NCI-H128 (cell line): ENCODE measurements around the gene ANKRD6.
A peak's percentile ranks its signal among the peaks of the same experiment; 100 is the strongest.
"Not testable (repeated sequence)": the region's sequence is repeated elsewhere in the genome, so short reads cannot be mapped to it uniquely, and the experiment has no call there.

Experiments used
- DNase-seq: peaks from one replicate; lab custom pipeline; 2025; ENCODE audit not compliant: unreplicated experiment; lab: John Stamatoyannopoulos, UW

Gene ANKRD6

DNA sequence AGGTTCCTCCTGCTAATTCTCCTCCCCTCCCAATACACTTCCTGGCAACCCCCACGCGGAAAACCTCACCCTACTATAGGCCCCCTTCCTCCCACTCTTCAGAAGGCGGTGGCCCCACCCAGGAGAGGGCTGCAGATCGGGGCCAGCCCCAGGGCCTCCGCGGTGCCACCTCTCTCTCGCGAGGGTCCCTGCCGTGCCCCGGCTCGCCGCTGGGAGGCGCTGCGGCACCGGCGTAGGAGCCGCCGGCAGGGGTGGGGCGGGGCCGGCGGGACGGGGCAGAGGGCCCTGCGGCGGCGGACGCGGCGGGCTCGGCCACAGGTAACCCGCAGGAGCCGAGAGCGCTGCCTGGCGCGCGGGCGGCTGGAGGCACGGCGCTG, at the start of gene ANKRD6:
ANKRD6 (plus strand) TSS at position 278 of the 377 bp plus-strand sequence. CDS start 133,825 bp downstream, outside the sequence.
- peak; percentile 42 for DNase-seq

DNA sequence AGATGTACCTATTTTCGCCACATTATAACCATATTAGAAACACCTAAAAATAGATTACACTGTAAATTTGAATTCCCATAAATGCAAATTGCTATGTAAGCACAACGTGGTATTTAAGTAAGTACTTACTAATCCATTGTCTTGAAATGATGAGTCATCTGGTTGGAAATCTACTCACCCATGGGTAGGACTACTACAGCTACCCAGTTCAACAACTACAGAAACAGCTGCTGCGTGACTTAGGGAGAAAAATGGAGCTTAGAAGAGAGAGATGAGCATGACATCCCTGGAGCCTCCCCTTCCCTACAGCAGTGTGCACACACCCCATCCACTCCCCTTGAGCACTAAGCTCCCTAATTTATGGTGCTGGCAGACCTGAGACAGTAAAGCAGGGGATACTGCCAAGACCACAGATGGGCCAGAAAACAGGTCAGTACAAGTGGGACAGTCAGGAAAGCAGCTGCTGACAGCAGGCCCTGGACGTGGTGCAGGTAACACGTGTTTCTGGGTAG, 47.7 kb upstream of the ANKRD6 start:
- DNase-seq: no peak

DNA sequence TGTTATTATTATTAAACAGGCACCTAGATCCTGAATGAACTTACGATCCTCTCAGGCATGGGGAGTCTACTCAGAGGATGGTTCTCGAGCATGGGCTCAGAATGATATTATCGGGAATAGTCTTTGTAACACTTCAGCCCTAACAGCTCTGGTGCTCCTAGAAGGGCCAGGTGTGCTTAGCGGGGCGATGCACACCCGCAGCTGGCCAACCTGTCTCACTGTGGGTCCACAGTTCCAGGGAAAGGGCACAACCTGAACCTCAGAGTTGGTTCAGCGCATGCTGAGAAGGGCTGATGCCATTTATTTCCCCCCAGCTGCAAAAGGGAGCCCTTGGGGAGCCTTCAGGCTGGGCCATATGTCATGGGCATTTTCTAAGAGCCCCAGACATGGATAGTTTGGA, 47.1 kb upstream of the ANKRD6 start:
- no peak for DNase-seq

DNA sequence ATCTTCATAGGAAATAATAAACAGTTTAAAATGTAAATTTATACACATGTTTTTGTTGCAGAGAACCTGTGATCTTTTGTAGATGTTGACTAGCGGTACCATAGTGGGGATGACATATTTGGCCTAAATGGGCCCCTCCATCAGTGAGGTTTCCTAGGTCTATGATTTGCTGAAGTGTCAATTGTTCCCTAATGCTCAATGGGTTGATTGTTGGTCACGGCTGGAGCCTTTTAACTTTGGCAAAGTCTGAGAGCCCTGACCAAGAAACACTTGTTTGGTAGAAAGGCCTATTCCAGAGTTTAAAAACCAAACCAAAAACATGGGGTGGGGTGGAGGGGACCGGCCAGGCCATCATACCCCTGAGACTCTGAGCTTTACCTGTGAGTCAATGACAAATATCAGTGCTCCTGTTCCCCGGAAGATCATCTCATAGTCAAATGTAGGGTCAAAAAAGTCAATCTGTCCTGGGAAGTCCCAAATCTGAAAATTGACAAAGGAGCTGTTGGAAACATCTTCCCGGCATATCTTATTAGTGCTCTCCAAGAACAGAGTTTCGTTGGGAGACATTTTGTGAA, 45.9 kb upstream of the ANKRD6 start:
- DNase-seq: no peak

DNA sequence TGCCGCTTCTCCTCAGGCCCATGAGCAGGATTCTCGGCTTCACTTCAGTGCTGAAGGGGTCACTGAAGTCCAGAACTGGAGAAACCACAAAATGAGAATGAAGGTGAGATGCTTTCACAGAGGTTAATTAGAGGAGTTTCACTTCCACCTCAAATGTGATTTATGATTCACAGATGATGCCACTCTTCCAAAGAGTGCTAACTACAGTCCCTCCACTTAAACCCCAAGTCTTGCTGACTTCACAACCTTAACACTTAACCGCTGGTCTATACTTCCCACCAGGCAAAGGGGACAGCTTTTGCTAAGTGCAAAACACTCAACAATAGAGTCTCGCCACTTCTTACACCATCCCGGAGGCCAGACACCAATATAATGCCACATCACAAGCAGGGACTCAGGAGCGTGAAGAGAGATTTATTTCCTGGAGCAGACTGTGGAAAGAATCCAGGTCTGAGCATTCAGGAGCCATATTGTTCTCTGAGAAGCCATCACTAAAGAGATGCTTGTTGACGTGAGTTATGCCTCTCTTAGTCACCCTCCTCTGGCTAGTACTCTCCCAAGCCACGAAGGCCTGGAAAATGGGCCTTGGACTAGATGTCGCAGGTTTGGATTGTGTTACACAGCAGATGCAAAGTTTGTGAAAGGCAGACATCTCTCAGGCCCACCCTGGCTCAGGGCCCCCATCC, 45.3 kb upstream of the ANKRD6 start:
- no peak for DNase-seq

DNA sequence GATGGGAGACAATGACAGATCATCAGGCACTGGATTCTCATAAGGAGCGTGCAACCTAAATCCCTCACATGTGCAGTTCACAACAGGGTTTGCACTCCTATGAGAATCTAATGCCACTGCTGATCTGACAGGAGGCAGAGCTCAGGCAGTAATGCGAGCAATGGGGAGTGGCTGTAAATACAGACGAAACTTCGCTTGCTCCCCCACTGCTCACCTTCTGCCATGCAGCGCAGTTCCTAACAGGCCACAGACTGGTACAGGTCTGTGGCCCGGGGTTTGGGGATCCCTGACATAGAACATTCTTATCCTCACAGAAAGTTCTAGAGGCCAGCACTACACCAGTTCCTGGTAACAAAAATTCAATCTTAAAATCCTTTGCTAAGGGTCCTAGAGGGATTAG, 44.1 kb upstream of the ANKRD6 start:
- no peak for DNase-seq

DNA sequence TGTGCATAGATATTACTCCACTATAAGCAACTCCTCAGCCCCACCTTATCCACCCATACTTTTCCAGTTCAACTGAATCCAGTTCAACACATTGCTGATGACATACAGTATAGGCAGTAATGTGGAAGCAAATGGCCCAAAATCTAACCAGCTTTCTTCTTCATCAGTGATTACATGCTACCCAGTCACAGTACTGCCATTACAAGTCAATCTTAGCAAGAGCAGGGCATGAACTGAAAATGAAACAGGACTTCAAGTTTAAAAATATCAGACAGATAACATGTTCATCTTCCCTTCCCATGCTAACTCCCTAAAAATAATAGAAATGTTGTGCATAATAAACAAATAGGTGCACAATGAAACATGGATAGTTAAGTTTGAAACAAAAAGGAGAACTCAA, 40.1 kb upstream of the ANKRD6 start:
- no peak for DNase-seq

DNA sequence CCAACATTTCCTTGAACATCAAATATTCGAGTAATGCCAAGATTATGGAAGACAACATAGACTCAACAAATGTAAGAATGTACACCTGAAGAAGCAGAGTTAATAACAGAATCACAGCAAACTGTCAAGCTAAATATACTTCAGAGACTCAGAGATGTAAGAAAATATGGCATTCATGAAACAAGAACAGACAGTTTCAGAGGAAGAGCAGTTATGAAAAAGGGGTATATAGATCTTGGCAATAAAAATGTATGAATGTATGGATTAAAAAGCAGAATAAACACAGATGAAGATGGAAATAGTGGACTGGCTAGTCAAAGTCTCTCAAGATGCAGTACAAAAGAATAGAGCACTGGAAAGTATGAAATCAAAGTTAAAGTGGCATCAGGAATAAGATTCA, 39.3 kb upstream of the ANKRD6 start:
- DNase-seq: no peak

DNA sequence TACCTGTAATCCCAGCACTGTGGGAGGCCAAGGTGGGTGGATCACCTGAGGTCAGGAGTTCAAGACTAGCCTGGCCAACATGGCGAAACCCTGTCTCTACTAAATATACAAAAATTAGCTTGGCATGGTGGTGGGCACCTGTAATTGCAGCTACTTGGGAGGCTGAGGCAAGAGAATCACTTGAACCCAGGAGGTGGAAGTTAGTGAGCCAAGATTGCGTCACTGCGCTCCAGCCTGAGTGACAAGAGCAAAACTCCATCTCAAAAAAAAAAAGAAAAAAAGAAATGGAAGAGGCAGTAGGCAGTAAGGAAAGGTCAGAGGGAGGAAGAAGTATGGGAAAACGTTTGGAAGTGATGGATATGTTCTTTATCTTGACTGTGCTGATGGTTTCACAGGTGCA, 35.1 kb upstream of the ANKRD6 start:
- not testable (repeated sequence) for DNase-seq

DNA sequence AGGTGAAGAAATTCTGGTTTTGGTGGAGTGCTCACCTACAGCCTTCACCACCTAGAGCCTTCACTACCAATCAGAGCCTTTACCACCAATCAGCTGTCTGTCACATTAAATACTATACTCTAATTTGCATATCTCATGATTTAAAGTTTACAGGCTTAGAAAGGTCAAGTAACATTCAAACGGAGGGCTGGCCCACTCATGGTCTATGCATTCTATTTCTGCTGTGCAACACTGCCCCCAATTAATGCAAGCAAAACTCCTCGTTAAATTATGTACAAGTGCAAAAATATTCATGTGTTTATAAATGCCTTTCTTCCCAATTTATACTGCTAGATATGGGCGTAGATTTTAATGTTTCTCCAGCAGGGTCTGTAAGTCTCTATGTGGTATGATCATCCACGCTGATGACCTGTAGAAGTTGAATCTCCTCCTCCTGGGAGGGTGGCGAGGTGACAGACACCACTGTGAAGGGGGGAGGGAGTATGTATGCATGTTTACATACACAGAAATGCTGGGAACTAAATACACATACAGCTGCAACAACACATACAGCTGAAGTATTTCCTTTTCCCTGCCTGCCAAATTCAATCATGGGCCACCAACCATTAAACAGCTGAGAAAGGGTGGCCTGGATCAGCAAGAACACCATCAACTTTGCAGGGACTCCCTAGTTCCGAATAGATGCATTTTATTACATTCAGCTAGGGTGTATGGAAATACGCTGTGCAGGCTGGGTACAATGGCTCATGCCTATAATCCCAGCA, 34.0 kb upstream of the ANKRD6 start:
- DNase-seq: no peak

DNA sequence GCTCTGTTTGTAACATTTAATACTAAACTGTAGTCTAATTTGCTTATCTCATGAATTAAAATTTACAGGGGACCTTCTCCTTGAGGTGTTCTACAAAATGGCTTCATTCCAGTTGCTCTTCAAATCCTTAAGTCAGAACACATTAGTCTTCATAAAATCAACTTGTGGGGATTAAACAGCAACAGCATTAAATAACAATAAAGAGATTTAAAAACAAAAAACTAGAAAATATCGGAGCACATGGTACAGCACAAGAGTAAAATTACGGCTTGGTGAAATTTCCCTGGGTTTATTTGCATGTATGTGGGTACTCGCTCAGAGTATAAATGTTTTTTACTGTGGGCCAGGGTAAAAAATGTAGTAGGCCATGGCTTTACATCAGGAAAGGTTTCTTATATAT, 32.9 kb upstream of the ANKRD6 start:
- DNase-seq: no peak

DNA sequence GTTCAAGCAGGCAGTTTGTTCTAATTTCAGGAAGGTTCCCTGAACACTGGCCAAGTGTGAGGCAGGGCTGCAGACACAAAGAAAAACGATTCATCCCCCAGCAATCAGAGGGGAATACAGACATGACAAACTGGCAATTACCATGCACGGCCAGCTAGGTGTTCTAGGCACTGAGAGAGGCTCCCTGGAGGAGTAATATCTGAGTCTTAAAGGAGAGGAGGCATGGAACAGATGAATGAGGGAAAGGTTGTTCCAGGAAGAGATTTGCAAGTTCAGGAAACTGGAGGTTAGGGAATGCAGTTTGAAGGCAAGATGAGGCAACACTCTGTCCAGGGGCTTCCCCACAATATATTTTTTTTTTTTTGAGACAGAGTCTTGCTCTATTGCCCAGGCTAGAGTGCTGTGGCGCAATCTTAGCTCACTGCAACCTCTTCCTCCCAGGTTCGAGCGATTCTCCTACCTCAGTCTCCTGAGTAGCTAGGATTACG, 32.0 kb upstream of the ANKRD6 start:
- DNase-seq: no peak

DNA sequence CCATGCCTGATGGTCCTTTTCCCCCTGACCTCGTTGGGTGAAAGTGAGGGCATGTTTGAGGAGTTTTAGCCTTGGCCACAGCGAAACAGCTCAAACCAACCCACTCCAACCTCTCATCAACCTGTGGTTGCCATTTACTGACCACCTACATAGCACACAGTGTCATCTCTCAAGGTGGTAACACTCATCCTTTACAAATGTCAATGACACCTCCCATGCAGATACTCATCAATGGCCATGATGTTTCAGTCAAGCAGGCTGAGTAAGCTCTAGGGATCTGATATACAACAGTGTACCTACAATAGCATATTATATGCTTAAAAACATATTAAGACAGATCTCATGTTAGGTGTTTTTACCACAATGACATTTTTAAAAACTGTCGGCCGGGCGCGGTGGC, 30.2 kb upstream of the ANKRD6 start:
- no peak for DNase-seq

DNA sequence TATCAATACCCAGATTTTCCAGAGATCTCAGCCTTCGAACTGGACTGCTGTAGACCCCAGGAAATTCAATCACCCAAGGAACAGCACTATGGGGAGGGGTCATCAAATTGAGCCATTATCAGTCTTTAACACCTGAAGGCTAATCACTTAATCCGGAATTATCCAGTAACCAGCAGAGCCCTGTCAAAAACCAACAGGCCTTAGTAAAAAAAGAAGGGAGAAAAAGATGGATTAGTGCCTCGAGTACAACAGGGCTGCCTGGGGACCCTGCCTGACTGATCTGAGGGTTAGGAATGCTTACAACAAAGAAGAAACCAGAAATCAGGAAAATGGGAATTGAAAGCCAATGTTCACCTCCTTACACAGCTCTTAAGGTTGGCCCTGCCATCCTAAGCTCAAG, 28.4 kb upstream of the ANKRD6 start:
- no peak for DNase-seq

DNA sequence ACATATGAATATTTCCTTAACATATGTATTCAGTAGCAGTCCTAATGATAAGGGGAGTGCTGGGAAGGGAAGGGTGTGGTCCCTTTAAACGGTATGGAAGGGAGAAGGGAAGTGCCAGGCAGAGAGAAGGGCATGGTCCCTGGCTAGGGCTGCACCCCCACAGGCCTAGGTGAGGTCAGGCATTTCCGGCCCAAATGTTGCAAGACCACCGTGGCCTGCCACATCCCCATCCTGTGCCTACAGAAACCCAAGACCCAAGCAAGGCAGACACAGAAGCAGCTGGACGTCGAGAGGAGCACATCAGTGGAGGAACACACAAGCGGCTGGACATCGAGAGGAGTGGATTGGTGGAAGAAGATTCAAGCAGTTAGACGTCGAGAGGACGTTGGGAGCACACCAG, 26.8 kb upstream of the ANKRD6 start:
- DNase-seq: no peak

DNA sequence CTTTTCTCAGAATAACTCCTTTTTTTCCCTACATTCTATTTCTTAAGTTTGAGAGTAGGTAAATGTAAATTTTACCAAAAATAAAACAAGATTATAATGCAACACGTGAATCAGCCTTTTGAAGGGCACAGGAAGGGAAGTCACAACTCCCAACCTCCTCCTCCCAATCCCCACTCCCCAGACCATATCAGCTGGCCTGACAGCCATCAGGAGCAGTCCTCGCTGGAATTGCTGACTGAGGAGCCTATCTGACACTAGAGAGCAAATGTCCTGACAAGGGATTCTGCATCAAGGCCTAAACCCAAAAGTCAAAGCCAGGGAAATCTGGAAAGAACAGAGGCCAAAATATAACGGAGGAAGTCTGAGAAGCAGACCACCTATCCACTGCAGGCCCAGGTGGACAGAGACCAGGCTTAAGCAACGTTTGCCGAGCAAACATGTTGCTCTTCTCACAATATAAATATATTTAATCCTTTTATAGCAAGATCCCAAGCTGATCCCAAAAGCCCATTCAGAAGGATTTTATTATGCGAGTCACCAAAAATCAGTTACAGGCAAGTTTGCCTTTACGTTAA, 23.4 kb upstream of the ANKRD6 start:
- no peak for DNase-seq

DNA sequence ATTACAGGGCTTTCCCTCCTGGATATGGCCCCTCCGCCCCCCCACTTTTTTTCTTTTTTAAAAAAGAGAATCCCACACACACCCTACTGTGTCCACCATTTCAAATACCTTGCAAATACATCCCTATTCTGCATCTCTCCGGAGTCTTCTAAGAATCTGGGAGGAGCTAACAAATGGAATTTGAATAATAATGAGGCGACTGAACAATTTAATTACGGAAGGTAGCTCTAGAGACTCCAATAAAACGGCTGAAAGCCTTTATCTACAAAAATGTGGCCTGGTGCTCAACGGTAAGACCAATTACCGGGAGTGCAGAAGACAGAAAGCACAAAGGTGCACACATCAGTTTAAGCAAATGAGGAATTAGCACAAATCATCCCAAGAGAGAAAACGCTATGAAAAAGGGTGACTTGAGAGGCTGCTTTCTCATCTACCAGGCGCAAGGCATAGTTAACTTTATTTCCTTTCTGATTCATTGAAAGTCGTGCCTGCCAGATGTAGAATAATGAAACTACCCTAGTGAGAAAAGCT, 22.7 kb upstream of the ANKRD6 start:
- no peak for DNase-seq

DNA sequence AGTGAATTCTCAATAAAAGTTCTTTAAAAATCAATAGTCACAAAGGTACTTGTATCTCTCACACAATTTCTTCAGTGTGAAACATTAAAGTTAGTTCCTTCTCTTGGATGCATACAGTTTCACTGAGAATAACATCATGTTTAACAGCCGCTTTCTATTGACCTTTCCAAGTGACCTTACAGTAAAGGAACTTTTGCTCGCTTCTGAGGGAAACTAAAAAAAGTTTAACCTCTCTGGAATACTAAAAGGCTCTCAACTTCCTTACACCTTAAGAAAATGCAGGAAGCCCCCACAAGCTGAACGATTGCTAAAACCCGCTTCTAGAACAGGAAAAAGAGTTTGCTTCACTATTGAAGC, 22.2 kb upstream of the ANKRD6 start:
- no peak for DNase-seq

DNA sequence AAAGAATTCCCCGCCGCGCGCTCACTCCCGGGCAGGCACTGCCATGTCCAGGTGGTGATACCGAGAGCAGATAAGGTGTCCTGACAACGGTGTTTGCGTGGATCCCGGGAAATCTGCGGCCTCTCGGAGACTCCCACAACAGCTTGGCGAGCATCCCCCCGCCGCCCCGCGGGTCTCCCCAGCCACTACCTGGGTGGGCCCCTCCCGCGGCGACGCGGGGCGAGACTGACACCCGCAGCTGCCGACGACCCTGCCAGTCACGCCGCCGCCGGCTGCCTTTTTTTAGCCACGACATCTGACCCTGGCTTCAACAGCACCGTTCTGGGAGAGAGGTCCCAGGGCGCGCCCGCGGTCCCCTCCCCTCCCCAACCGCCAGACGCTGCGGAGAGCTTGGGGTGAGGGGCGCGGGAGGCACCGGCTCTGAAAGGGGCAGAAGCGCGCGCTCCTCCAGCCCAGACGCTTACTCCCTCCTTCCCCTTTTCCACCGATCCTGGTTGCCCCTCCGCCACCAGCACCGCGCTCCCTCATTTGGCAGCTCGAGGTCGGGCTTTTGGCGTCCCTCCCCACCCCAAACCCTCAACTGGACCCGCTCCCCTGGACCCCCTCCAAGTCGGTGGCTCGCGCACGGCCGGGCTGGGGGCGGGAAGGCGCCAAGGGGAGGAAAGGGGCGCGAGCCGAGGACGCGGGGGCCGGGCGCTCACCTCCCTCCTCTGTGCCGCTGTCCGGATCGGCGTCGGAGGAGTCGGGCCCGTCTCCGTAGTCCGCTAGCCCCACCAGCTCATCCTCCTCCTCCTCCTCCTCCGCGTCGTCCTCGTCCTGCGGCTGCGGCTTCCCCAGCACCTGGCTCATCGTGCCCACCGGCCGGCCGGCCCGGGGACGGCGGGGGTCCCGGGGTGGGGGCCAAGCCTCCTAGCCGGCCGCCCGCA, 21.5 kb upstream of the ANKRD6 start:
- no peak for DNase-seq
